Central memory CD8-positive, alpha-beta T cell (primary cell): Measurements from ENCODE around the gene PTPRM.

Source experiments
- ATAC-seq: fragments of 150-1000 bp; cut with Tn5 transposase; replicated peaks from 2 replicates; pipeline ENCODE4 v1.10.0; 2022; ENCODE audit warnings: mild to moderate bottlenecking, moderate FRiP score, moderate number of reproducible peaks; ENCODE audit not compliant: poor library complexity, severe bottlenecking; ENCODE audit errors: extremely low read depth
- DNase-seq, 2 donors: peaks; one replicate each; pipeline ENCODE4 v3.0.0; 2021; ENCODE audit warnings: low spot score in 2 of 2
- H3K27ac Mint-ChIP-seq: one replicate; pipeline ENCODE4 v1.8.0; 2022; ENCODE audit warnings: low read depth, mild to moderate bottlenecking, moderate library complexity, mixed read lengths
- H3K27me3 Mint-ChIP-seq: one replicate; pipeline ENCODE4 v1.8.0; 2022; ENCODE audit warnings: mixed read lengths
- H3K36me3 Mint-ChIP-seq: one replicate; pipeline ENCODE4 v1.8.0; 2022; ENCODE audit warnings: mild to moderate bottlenecking, moderate library complexity, mixed read lengths; ENCODE audit not compliant: insufficient read depth
- H3K4me1 Mint-ChIP-seq: one replicate; pipeline ENCODE4 v1.8.0; 2022; ENCODE audit warnings: mixed read lengths
- H3K4me3 Mint-ChIP-seq: one replicate; pipeline ENCODE4 v1.8.0; 2022; ENCODE audit warnings: mild to moderate bottlenecking, moderate library complexity, mixed read lengths
- H3K9me3 Mint-ChIP-seq: one replicate; pipeline ENCODE4 v1.8.0; 2022; ENCODE audit warnings: mixed read lengths

PTPRM gene

GRCh38 chr18:8006979-8007378 lies 439.9 kb downstream of the PTPRM start:
- no peak overlapping the region for H3K27ac Mint-ChIP-seq
- peaks cover 3% of the 10 kb centered on the region for H3K4me1 Mint-ChIP-seq
- no peaks in the 10 kb centered on the region for H3K9me3 Mint-ChIP-seq
- ATAC-seq (no peak), DNase-seq (no peak)
- H3K36me3 Mint-ChIP-seq, result peaks cover 2% of the 10 kb centered on the region
- no peak overlapping the region for H3K4me3 Mint-ChIP-seq
- H3K27me3 Mint-ChIP-seq, result no peaks in the 10 kb centered on the region

GRCh38 chr18:8008033-8008432 lies 440.9 kb downstream of the PTPRM start:
- H3K4me3 Mint-ChIP-seq, result no peak overlapping the region
- H3K4me1 Mint-ChIP-seq, result no peaks in the 10 kb centered on the region
- no peak for DNase-seq
- no peak overlapping the region for H3K27ac Mint-ChIP-seq
- no peaks in the 10 kb centered on the region for H3K9me3 Mint-ChIP-seq
- no peaks in the 10 kb centered on the region for H3K27me3 Mint-ChIP-seq
- ATAC-seq, result no peak
- H3K36me3 Mint-ChIP-seq, result peaks cover 2% of the 10 kb centered on the region

- Mint-ChIP-seq H3K4me1 (no peaks in the 10 kb centered on the region), H3K27ac (no peak overlapping the region), H3K27me3 (no peaks in the 10 kb centered on the region), H3K9me3 (no peaks in the 10 kb centered on the region), H3K4me3 (no peak overlapping the region), H3K36me3 (peaks cover 2% of the 10 kb centered on the region)
- ATAC-seq, result no peak
- no peak for DNase-seq
These were observed 444.2 kb downstream of the PTPRM start for GRCh38 chr18:8011361-8011760.

- Mint-ChIP-seq H3K27ac (no peak overlapping the region), H3K27me3 (no peaks in the 10 kb centered on the region), H3K36me3 (peaks cover 2% of the 10 kb centered on the region), H3K4me3 (no peak overlapping the region), H3K9me3 (no peaks in the 10 kb centered on the region), H3K4me1 (no peaks in the 10 kb centered on the region)
- DNase-seq (no peak), ATAC-seq (no peak)
These were observed 444.8 kb downstream of the PTPRM start for GRCh38 chr18:8011906-8012305.

GRCh38 chr18:8018701-8019331 lies 451.7 kb downstream of the PTPRM start:
- H3K9me3 Mint-ChIP-seq, result peaks cover 13% of the 10 kb centered on the region
- peaks cover 9% of the 10 kb centered on the region for H3K4me1 Mint-ChIP-seq
- no peak overlapping the region for H3K27ac Mint-ChIP-seq
- H3K36me3 Mint-ChIP-seq, result peaks cover 2% of the 10 kb centered on the region
- no peak overlapping the region for H3K4me3 Mint-ChIP-seq
- DNase-seq (no peak), ATAC-seq (no peak)
- H3K27me3 Mint-ChIP-seq, result no peaks in the 10 kb centered on the region

GRCh38 chr18:8019600-8019999 lies 452.5 kb downstream of the PTPRM start:
- ATAC-seq (no peak), DNase-seq (no peak)
- Mint-ChIP-seq H3K9me3 (peaks cover 13% of the 10 kb centered on the region), H3K27me3 (no peaks in the 10 kb centered on the region), H3K27ac (no peak overlapping the region), H3K4me3 (no peak overlapping the region), H3K4me1 (peaks cover 9% of the 10 kb centered on the region), H3K36me3 (peaks cover 2% of the 10 kb centered on the region)

GRCh38 chr18:8020132-8020846 lies 453.2 kb downstream of the PTPRM start:
- peaks cover 2% of the 10 kb centered on the region for H3K36me3 Mint-ChIP-seq
- ATAC-seq, result no peak
- peaks cover 9% of the 10 kb centered on the region for H3K4me1 Mint-ChIP-seq
- H3K27ac Mint-ChIP-seq, result no peak overlapping the region
- H3K9me3 Mint-ChIP-seq, result peaks cover 13% of the 10 kb centered on the region
- H3K4me3 Mint-ChIP-seq, result no peak overlapping the region
- H3K27me3 Mint-ChIP-seq, result no peaks in the 10 kb centered on the region
- DNase-seq, result no peak

- Mint-ChIP-seq H3K4me3 (no peak overlapping the region), H3K36me3 (no peaks in the 10 kb centered on the region), H3K27ac (no peak overlapping the region), H3K9me3 (peaks cover 8% of the 10 kb centered on the region), H3K4me1 (peaks cover 14% of the 10 kb centered on the region), H3K27me3 (no peaks in the 10 kb centered on the region)
- DNase-seq (no peak), ATAC-seq (no peak)
These were observed 461.9 kb downstream of the PTPRM start for GRCh38 chr18:8029061-8029460.

GRCh38 chr18:8029731-8030130 lies 462.6 kb downstream of the PTPRM start:
- H3K27ac Mint-ChIP-seq, result no peak overlapping the region

GRCh38 chr18:8030201-8030600 lies 463.1 kb downstream of the PTPRM start:
- Mint-ChIP-seq H3K36me3 (no peaks in the 10 kb centered on the region), H3K27ac (no peak overlapping the region), H3K4me1 (peaks cover 17% of the 10 kb centered on the region), H3K9me3 (peaks cover 8% of the 10 kb centered on the region), H3K4me3 (no peak overlapping the region), H3K27me3 (no peaks in the 10 kb centered on the region)
- ATAC-seq (no peak), DNase-seq (no peak)

More at GRCh38 chr18:8029731-8030130, 462.6 kb downstream of the PTPRM start:
- no peaks in the 10 kb centered on the region for H3K27me3 Mint-ChIP-seq
- DNase-seq (no peak), ATAC-seq (no peak)
- H3K4me3 Mint-ChIP-seq, result no peak overlapping the region
- H3K36me3 Mint-ChIP-seq, result no peaks in the 10 kb centered on the region
- H3K9me3 Mint-ChIP-seq, result peaks cover 8% of the 10 kb centered on the region
- H3K4me1 Mint-ChIP-seq, result peaks cover 17% of the 10 kb centered on the region

- Mint-ChIP-seq H3K4me3 (no peak overlapping the region), H3K4me1 (peaks cover 17% of the 10 kb centered on the region), H3K9me3 (peaks cover 8% of the 10 kb centered on the region), H3K36me3 (no peaks in the 10 kb centered on the region), H3K27ac (no peak overlapping the region), H3K27me3 (no peaks in the 10 kb centered on the region)
- ATAC-seq (no peak), DNase-seq (no peak)
These were observed 464.4 kb downstream of the PTPRM start for GRCh38 chr18:8031496-8031895.

GRCh38 chr18:8034674-8035073 lies 467.6 kb downstream of the PTPRM start:
- Mint-ChIP-seq H3K4me3 (no peak overlapping the region), H3K27me3 (no peaks in the 10 kb centered on the region), H3K27ac (no peak overlapping the region), H3K4me1 (peaks cover 12% of the 10 kb centered on the region), H3K36me3 (no peaks in the 10 kb centered on the region), H3K9me3 (peaks cover 3% of the 10 kb centered on the region)
- DNase-seq (no peak), ATAC-seq (no peak)

- Mint-ChIP-seq H3K4me1 (peaks cover 15% of the 10 kb centered on the region), H3K27ac (peak overlapping the region; percentile 49), H3K9me3 (no peaks in the 10 kb centered on the region), H3K36me3 (no peaks in the 10 kb centered on the region), H3K4me3 (no peak overlapping the region), H3K27me3 (no peaks in the 10 kb centered on the region)
- DNase-seq (no peak), ATAC-seq (no peak)
These were observed 469.4 kb downstream of the PTPRM start for GRCh38 chr18:8036551-8036950.
